Heart left ventricle (tissue), 16 donors: ENCODE results near the gene EMID1. TPM values are rescaled to one million over a fixed set of nuclear protein-coding genes. Genes with fewer than 3 reads are reported as not detected.

Experiments
- ATAC-seq, 4 donors: fragments of 200-7000 bp; cut with Tn5 transposase; one replicate each; pipeline ENCODE4 v1.9.1; 2020 to 2022; ENCODE audit warnings: moderate library complexity in 4 of 4, mild to moderate bottlenecking in 3 of 4, moderate number of reproducible peaks in 1 of 4
- DNase-seq, 5 donors: peaks; one replicate each; pipeline ENCODE4 v3.0.0-alpha.2; 2020
- H3K27ac ChIP-seq, 12 donors: fragments of 200-600 bp; sonication (generic) in 4 of 12; one replicate each; pipeline versions ENCODE4 v1.5.0 to v1.8.0; 2016 to 2022; ENCODE audit warnings: mild to moderate bottlenecking in 2 of 12
- H3K27me3 ChIP-seq, 9 donors: fragments of 200-600 bp; sonication (generic) in 2 of 9; one replicate each; pipeline versions ENCODE4 v1.5.1 to v1.8.0; 2016 to 2022; ENCODE audit warnings: mild to moderate bottlenecking in 3 of 9
- H3K36me3 ChIP-seq, 9 donors: fragments of 200-600 bp; sonication (generic) in 2 of 9; one replicate each; pipeline versions ENCODE4 v1.5.0 to v1.8.0; 2018 to 2022; ENCODE audit warnings: mild to moderate bottlenecking in 2 of 9
- H3K4me1 ChIP-seq, 12 donors: fragments of 200-600 bp; sonication (generic) in 4 of 12; one replicate each; pipeline versions ENCODE4 v1.5.0 to v1.8.0; 2016 to 2022; ENCODE audit warnings: mild to moderate bottlenecking in 3 of 12
- H3K4me3 ChIP-seq, 12 donors: fragments of 200-600 bp; sonication (generic) in 4 of 12; one replicate each; pipeline versions ENCODE4 v1.5.0 to v1.8.0; 2017 to 2022; ENCODE audit warnings: mild to moderate bottlenecking in 9 of 12, moderate library complexity in 4 of 12
- H3K9me3 ChIP-seq, 12 donors: fragments of 200-600 bp; sonication (generic) in 4 of 12; one replicate each; pipeline versions ENCODE4 v1.5.0 to v1.8.0; 2016 to 2022; ENCODE audit warnings: mild to moderate bottlenecking in 1 of 12
- POLR2A ChIP-seq, 2 donors: fragments of 450-650 bp; IDR thresholded peaks; one replicate each; pipeline ENCODE4 v1.6.1; 2017; ENCODE audit warnings: antibody characterized with exemption in 2 of 2, mild to moderate bottlenecking in 2 of 2, moderate library complexity in 2 of 2
- WGBS, 4 donors: extraction: QIAGEN DNeasy Blood & Tissue Kit in 2 of 4; methylation state at CpG; one replicate each; pipeline versions ENCODE4 v1.1.5 to v1.1.7; 2013 to 2018; 5-methylcytosine and 5-hydroxymethylcytosine counted together
- intact Hi-C, 10 donors: fragments of 100-400 bp; cut with DNase I; formaldehyde crosslinking; loops; one replicate each; pipeline versions ENCODE4 v1.11.1 to v1.14.2; 2022
- polyA plus RNA-seq, 2 donors: library from polyadenylated mRNA; stranded (reverse); fragments of 200-250 nt; gene quantifications; one replicate each; pipeline ENCODE4 v1.2.3, GENCODE V29; 2013
- total RNA-seq, 9 donors: library from RNA; depleted of rRNA in 2 of 9; stranded (reverse); fragments of >200 nt in 2 of 9; fragmentation: NEBNext Ultra II Directional in 3 of 9; extraction: Animal tissue kit (Norgen Biotek cat#: 25700) in 3 of 9; gene quantifications; one replicate each; pipeline versions ENCODE4 v1.1.0 to v1.2.4, GENCODE V29; 2016 to 2023
- TF ChIP-seq, protein P1 (sequence below), 12 donors: fragments of 200-600 bp; sonication (generic) in 4 of 12; IDR thresholded peaks; one replicate each; pipeline versions ENCODE4 v1.5.0 to v1.8.0; 2018 to 2022; ENCODE audit warnings: antibody characterized with exemption in 12 of 12, mild to moderate bottlenecking in 5 of 12
- donor health status: ischemic (EF 13 %, LVEDD 7.1; RV severe dilation, severe dysfunction).
- donor health status: healthy with polysubstance abuse.
- donor health status: DM: no; HTN: yes; CAD: no.
- donor health status: DM: no; HTN: no; CAD: no.
- donor health status: ischemic (EF 25% LVEDD 6.9; RV normal size, moderate dysfunction).
- donor health status: ischemic (EF 25% LVEDD 5.7; RV mildly dilated, moderate dysfunction).
- donor health status: healthy.
- donor health status: DM: yes; HTN: yes; CAD: no.
- donor health status: ischemic (EF 35%, LVEDD 5.7; RV mildly dilated, moderate dysfunction).
- donor health status: nonischemic (EF 11% LVEDD 7.7; RV severe dilation, severe dysfunction).
- donor health status: DM: yes; HTN: yes; CAD: no.
- donor health status: PGD.
- donor health status: ischemic (EF 29% LVEDD 5.4; RV normal size, mild dysfunction).
- donor health status: nonischemic (EF 23%, LVEDD 6.1; RV moderate dilation, normal function).

EMID1 gene
- total and polyA plus RNA-seq, 11 donors: 0.16 to 1.5 (median 0.32) TPM; not detected in 2

DNA sequence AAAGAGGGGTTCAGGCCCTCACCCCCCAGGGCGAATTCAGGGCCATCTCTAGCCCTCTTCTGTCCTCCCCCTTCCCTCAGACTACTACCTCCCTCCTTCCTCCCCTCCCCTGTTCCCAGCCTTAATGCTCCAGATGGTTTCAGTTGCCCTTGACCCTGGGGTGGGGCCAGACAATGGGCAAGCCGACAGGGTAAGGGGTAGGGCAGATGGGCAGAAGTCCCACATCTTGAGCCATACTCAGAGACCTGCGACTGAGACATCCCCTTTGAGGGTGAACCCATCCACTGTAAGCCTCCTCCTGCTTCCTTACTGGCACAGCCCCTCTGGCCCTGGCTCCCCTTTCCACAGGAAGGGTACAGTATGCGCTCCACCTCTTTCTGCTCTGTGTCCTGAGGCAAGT lies 60.2 kb downstream of the EMID1 start:
- ATAC-seq (no peak), DNase-seq (no peak)
- intact Hi-C loops: loop anchor here in 1 of 10 donors (5.0 kb wide), 1 partner anchor 41 kb away; the partner anchor contains the start of gene GAS2L1
- peak overlapping the region in 1 of 12 donors; percentile 78 for H3K4me3 ChIP-seq
- H3K4me1 ChIP-seq: peaks cover 0 to 41% (median 29%) of the 10 kb centered on the region in 12 donors
- H3K36me3 ChIP-seq: peaks cover 0 to 37% (median 23%) of the 10 kb centered on the region in 9 donors
- TF ChIP-seq POLR2A (IDR thresholded peaks at IDR 0.05): no peak
- TF ChIP-seq, protein P1, sequence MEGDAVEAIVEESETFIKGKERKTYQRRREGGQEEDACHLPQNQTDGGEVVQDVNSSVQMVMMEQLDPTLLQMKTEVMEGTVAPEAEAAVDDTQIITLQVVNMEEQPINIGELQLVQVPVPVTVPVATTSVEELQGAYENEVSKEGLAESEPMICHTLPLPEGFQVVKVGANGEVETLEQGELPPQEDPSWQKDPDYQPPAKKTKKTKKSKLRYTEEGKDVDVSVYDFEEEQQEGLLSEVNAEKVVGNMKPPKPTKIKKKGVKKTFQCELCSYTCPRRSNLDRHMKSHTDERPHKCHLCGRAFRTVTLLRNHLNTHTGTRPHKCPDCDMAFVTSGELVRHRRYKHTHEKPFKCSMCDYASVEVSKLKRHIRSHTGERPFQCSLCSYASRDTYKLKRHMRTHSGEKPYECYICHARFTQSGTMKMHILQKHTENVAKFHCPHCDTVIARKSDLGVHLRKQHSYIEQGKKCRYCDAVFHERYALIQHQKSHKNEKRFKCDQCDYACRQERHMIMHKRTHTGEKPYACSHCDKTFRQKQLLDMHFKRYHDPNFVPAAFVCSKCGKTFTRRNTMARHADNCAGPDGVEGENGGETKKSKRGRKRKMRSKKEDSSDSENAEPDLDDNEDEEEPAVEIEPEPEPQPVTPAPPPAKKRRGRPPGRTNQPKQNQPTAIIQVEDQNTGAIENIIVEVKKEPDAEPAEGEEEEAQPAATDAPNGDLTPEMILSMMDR (IDR thresholded peaks at IDR 0.05): no peak
- 60 to 70% (median 63%) methylated on average over 3 to 4 of the region's 4 CpGs for WGBS, 4 donors
- no peaks in the 10 kb centered on the region for H3K27me3 ChIP-seq
- peak overlapping the region in 2 of 12 donors; percentile 99 to 100 for H3K27ac ChIP-seq
- H3K9me3 ChIP-seq: no peaks in the 10 kb centered on the region

DNA sequence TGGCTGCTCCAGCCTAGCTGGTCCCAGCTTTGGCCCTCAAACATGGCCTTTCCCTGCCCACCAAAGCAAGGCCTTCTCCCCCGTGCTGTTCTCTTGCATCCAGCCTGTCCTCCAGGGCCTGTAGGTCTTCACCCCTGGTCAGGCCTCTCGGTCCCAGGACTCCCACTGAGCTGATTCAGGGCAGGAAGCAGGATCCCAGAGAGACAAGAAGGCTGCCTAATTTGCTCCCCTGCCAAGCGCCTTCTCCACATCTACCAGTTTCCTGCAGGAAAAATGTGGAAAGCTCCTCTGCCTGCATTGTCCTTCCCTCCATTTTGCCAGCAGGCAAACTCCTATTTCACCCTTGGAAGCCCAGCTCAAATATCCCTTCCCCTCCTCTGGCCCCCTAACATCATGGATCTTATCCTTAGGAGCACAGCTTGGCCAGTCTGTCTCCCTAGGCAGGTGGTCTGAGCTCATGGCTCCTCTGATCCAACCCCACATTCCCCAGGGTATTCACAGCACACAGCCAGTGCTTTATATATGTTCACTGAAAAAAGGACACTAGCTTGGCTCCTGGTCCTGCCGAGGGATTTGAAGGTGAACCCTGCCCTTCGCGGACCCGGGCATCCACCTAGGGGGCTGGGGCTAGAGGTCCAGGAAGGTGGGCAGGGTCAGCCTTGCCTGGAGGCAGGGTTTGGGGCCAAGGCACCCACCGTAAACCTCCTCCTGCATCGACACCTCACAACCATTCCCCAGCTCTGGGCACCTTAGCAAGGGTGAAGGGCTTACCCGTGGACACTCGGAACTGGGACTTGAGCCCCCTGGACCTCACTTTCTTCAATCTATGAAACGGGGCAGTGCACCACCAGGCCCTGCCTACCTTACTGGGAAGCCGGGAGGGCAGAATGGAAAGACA lies 61.1 kb downstream of the EMID1 start:
- Histone ChIP-seq H3K27me3 (no peaks in the 10 kb centered on the region), H3K27ac (peak overlapping the region; percentile 97 to 100 (median 99)), H3K36me3 (peaks cover 0 to 41% (median 23%) of the 10 kb centered on the region in 9 donors), H3K4me1 (peaks cover 0 to 49% (median 37%) of the 10 kb centered on the region in 12 donors), H3K9me3 (no peaks in the 10 kb centered on the region), H3K4me3 (peak overlapping the region; percentile 78 to 99 (median 92))
- no peak for TF ChIP-seq POLR2A (IDR thresholded peaks at IDR 0.05)
- TF ChIP-seq, protein P1 (IDR thresholded peaks at IDR 0.05): no peak
- 18 to 20% (median 19%) methylated on average over 12 to 13 of the region's 13 CpGs for WGBS, 4 donors
- ATAC-seq (no peak), DNase-seq (no peak)
- intact Hi-C loops: loop anchor here in 1 of 10 donors (5.0 kb wide), 1 partner anchor 40 kb away; the partner anchor contains the start of gene GAS2L1

DNA sequence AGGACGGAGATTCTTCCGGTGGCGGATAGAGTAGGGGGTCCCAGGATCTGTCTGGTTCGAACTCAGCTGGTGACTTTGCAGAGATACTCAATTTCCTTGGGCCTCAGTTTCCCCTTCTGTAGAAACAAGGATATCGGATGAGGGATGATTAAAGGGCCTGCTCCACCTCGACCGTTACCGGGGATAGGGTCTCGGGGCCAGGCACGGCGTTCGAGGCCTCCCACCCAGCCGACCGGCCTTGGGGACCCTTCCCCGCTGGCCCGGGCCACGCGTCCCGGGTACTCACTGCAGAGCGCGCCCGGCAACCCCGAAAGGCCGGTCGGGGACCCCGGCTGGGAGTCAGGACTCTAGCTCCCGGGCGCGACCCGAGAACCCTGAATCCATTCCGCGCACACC lies 61.8 kb downstream of the EMID1 start:
- peak overlapping the region; percentile 78 to 99 (median 92) for H3K4me3 ChIP-seq
- ATAC-seq (no peak), DNase-seq (no peak)
- TF ChIP-seq, protein P1 (IDR thresholded peaks at IDR 0.05): no peak
- TF ChIP-seq POLR2A (IDR thresholded peaks at IDR 0.05): no peak
- H3K9me3 ChIP-seq: no peaks in the 10 kb centered on the region
- peaks cover 0 to 56% (median 44%) of the 10 kb centered on the region in 12 donors for H3K4me1 ChIP-seq
- intact Hi-C loops: loop anchor here in 1 of 10 donors (5.0 kb wide), 1 partner anchor 40 kb away; the partner anchor contains the start of gene GAS2L1
- H3K27ac ChIP-seq: peak overlapping the region; percentile 97 to 100 (median 99)
- 0 to 1% (median 0%) methylated on average over 25 to 32 of the region's 32 CpGs for WGBS, 4 donors
- H3K36me3 ChIP-seq: peaks cover 0 to 47% (median 28%) of the 10 kb centered on the region in 9 donors
- no peaks in the 10 kb centered on the region for H3K27me3 ChIP-seq
